HG02970 (cell line): ENCODE measurements around the gene CNTN4.

ENCODE experiments used
- ATAC-seq: cut with Tn5 transposase; IDR thresholded peaks from one replicate; pipeline ENCODE4 v1.9.1; 2021; ENCODE audit warnings: mild to moderate bottlenecking, moderate library complexity, moderate number of reproducible peaks; ENCODE audit not compliant: unreplicated experiment, low FRiP score

The CNTN4 gene

GRCh38 chr3:2656806-2657777 is 558.4 kb downstream of the CNTN4 start:
- no peak for ATAC-seq

- ATAC-seq: no peak
These were observed 559.3 kb downstream of the CNTN4 start for GRCh38 chr3:2657971-2658370.

GRCh38 chr3:2659896-2660295 is 561.2 kb downstream of the CNTN4 start:
- ATAC-seq: no peak

- ATAC-seq: no peak
These were observed 562.4 kb downstream of the CNTN4 start for GRCh38 chr3:2661078-2661477.

GRCh38 chr3:2677501-2677900 is 578.8 kb downstream of the CNTN4 start:
- no peak for ATAC-seq

- no peak for ATAC-seq
These were observed 581.6 kb downstream of the CNTN4 start for GRCh38 chr3:2680236-2680635.

- ATAC-seq: no peak
These were observed 585.4 kb downstream of the CNTN4 start for GRCh38 chr3:2684046-2684445.

GRCh38 chr3:2686816-2687502 is 588.3 kb downstream of the CNTN4 start:
- ATAC-seq: no peak

- ATAC-seq: no peak
These were observed 598.9 kb downstream of the CNTN4 start for GRCh38 chr3:2697589-2697988.

- ATAC-seq: no peak
These were observed 602.8 kb downstream of the CNTN4 start for GRCh38 chr3:2701471-2701870.

- no peak for ATAC-seq
These were observed 607.6 kb downstream of the CNTN4 start for GRCh38 chr3:2706144-2706835.

GRCh38 chr3:2706836-2707210 is 608.2 kb downstream of the CNTN4 start:
- ATAC-seq: no peak

GRCh38 chr3:2711081-2711480 is 612.4 kb downstream of the CNTN4 start:
- ATAC-seq: no peak

GRCh38 chr3:2713923-2714322 is 615.3 kb downstream of the CNTN4 start:
- no peak for ATAC-seq

GRCh38 chr3:2714834-2715233 is 616.2 kb downstream of the CNTN4 start:
- no peak for ATAC-seq

- no peak for ATAC-seq
These were observed 628.4 kb downstream of the CNTN4 start for GRCh38 chr3:2727101-2727500.

GRCh38 chr3:2727610-2728318 is 629.1 kb downstream of the CNTN4 start:
- no peak for ATAC-seq

GRCh38 chr3:2731843-2732242 is 633.2 kb downstream of the CNTN4 start:
- no peak for ATAC-seq

GRCh38 chr3:2735392-2735894 is 636.8 kb downstream of the CNTN4 start:
- no peak for ATAC-seq

- ATAC-seq: no peak
These were observed 642.9 kb downstream of the CNTN4 start for GRCh38 chr3:2741516-2741915.
